Epidermal melanocyte (primary cell): ENCODE data around the gene IL17A.

Experiments
- DNase-seq: peaks from one replicate; pipeline ENCODE4 v3.0.0; 2011; ENCODE audit warnings: low spot score; ENCODE audit not compliant: insufficient read length

IL17A gene

DNA sequence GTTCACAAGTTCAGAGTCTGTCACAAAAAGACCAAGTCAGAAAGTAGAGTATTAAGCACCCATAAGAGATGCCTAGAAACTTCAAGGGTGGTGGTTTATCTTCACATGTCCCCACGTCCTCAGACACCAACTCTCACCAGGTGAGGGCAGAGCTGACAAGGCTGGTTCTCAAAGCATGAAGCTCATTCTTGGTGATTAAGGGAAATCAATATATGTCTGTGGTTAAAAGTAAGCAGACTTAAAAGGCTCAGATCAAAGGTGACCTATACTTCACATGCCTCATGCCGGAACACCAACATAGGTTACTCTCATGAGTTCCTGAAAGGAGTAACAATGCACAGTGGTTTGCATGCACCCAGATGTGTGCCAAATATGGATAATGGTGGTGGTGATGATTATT, 27.0 kb downstream of the IL17A start:
- no peak for DNase-seq

- DNase-seq = no peak
Measured at GRCh38 chr6:52215787-52216186, 29.6 kb downstream of the IL17A start.

GRCh38 chr6:52216932-52217575, 30.9 kb downstream of the IL17A start:
- no peak for DNase-seq

GRCh38 chr6:52217761-52218160, 31.6 kb downstream of the IL17A start:
- no peak for DNase-seq

DNA sequence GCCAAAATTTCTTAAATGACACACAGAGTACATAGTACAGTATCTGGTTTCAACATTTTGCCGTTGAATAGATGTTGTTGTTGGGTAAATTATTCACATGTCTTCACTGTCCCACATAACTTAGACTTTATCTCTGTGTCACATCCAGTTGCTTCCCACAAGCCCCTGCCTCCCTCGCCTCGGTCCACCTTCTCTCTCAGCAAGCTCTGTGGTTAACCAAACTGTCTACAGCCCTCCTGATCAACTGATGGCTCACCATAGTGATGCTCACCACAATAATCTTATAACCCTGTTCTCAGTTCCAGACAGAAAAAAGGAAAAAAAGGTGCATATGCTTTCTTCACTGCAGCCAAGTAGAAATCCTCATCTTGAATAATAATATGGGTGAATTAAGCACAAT, 35.1 kb downstream of the IL17A start:
- DNase-seq = no peak

GRCh38 chr6:52227495-52227894, 41.3 kb downstream of the IL17A start:
- DNase-seq = no peak

- no peak for DNase-seq
Measured at GRCh38 chr6:52230685-52231084, 44.5 kb downstream of the IL17A start.

GRCh38 chr6:52231406-52232127, 45.4 kb downstream of the IL17A start:
- DNase-seq = no peak

DNA sequence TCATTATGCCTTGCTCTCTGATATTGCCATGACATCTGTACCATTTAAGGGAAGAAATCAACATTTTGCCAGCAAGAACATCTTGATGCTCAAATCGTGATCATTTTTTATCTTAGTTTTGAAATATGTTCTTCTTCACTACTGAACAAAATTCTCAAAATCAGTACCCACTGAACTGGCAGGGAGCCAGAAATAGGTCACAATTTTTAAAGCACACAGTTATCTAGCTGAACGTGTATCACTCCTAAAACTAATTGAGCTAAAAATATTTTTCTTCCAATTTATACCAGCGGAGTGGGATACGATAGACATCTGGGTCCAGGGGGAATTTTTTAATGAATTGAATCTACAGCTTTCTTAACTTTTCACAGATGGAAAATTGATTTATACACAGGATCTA, 46.8 kb downstream of the IL17A start:
- DNase-seq = no peak

- DNase-seq = peak; percentile 49
Measured at GRCh38 chr6:52233975-52234823, 48.0 kb downstream of the IL17A start.
